ENCODE measurements around the gene MARVELD2.

DNA sequence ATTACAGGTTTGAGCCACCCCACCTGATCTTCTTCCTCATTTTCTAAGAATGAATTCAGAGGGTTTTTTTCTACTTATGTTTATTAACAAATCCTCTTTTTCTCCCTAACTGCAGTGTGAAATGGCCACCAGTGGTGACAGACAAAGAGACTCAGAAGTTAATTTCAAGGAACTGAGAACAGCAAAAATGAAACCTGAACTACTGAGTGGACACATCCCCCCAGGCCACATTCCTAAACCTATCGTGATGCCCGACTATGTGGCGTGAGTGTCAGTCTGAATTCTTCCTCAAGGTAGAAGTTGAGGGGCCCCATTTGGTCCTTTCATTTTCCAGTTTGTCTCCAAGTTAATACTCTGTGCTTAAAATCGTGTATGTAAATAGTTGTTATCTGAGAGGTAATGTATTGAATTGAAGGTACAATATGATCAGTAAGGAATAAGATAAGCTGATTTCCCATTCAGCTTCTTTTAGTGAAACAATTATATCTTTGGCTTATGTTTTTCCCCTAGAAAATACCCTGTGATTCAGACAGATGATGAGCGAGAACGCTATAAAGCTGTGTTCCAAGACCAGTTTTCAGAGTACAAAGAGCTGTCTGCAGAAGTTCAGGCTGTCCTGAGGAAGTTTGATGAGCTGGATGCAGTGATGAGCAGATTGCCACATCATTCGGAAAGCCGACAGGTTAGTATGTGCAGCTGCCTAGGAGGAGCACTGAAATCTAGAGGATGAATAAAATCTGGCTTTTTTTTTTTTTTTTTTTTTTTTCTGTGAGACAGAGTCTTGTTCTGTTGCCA, 17.7 kb downstream of the MARVELD2 start:
- TF ChIP-seq CTCF (IDR thresholded peaks at IDR 0.05; ENCODE audit: insufficient read depth, low read depth, low read length) (no peak), EZH2 (IDR thresholded peaks at IDR 0.05; ENCODE audit: insufficient read depth, low read length) (no peak)

Data from astrocyte (in vitro differentiated cells and primary cell).